Renal pelvis (tissue), 4 donors: Measurements from ENCODE around the gene NCKAP5L. TPM values are rescaled to one million over a fixed set of nuclear protein-coding genes. Genes with fewer than 3 reads are reported as not detected.
"Not testable (repeated sequence)": the region's sequence is repeated elsewhere in the genome, so short reads cannot be mapped to it uniquely, and the experiment has no call there.

ENCODE experiments used
- DNase-seq: peaks from one replicate; pipeline ENCODE4 v3.0.0-alpha.2; 2013
- polyA plus RNA-seq, 3 donors: library from polyadenylated mRNA; unstranded; fragments of 120-200 nt; gene quantifications; one replicate each; pipeline ENCODE4 v1.2.1, GENCODE V29; 2013; ENCODE audit not compliant: insufficient read length in 3 of 3

The NCKAP5L gene
- polyA plus RNA-seq, 3 donors: 23.4 to 27.7 (median 23.5) TPM

- no peak for DNase-seq
Observed at GRCh38 chr12:49868449-49868848, 40.2 kb upstream of the NCKAP5L start.

GRCh38 chr12:49867570-49868341 lies 39.5 kb upstream of the NCKAP5L start:
- peak; percentile 34 for DNase-seq

GRCh38 chr12:49866859-49867569 lies 38.8 kb upstream of the NCKAP5L start:
- peak; percentile 66 for DNase-seq

GRCh38 chr12:49865782-49866135 lies 37.5 kb upstream of the NCKAP5L start:
- DNase-seq: no peak

GRCh38 chr12:49865109-49865781 lies 37.0 kb upstream of the NCKAP5L start:
- no peak for DNase-seq

GRCh38 chr12:49864798-49865090 lies 36.5 kb upstream of the NCKAP5L start:
- no peak for DNase-seq

- DNase-seq: no peak
Observed at GRCh38 chr12:49863946-49864797, 36.0 kb upstream of the NCKAP5L start.

- not testable (repeated sequence) for DNase-seq
Observed at GRCh38 chr12:49860921-49861320, 32.7 kb upstream of the NCKAP5L start.

- not testable (repeated sequence) for DNase-seq
Observed at GRCh38 chr12:49855890-49856289, 27.7 kb upstream of the NCKAP5L start.

GRCh38 chr12:49854976-49855375 lies 26.8 kb upstream of the NCKAP5L start:
- no peak for DNase-seq

- no peak for DNase-seq
Observed at GRCh38 chr12:49853671-49854070, 25.5 kb upstream of the NCKAP5L start.

GRCh38 chr12:49847161-49847560 lies 18.9 kb upstream of the NCKAP5L start:
- DNase-seq: no peak

- DNase-seq: no peak
Observed at GRCh38 chr12:49846032-49846431, 17.8 kb upstream of the NCKAP5L start.

GRCh38 chr12:49843876-49844437 lies 15.7 kb upstream of the NCKAP5L start:
- no peak for DNase-seq

GRCh38 chr12:49843411-49843810 lies 15.2 kb upstream of the NCKAP5L start:
- no peak for DNase-seq

GRCh38 chr12:49842519-49843352 lies 14.5 kb upstream of the NCKAP5L start, which contains the start of gene BCDIN3D:
BCDIN3D (minus strand) TSS chr12:49843106; CDS start chr12:49843087, 19 bp downstream.
- peak; percentile 89 for DNase-seq

GRCh38 chr12:49838973-49839633 lies 10.9 kb upstream of the NCKAP5L start:
- no peak for DNase-seq

- DNase-seq: no peak
Observed at GRCh38 chr12:49832836-49833421, 4.7 kb upstream of the NCKAP5L start.

GRCh38 chr12:49831717-49832116 lies 3.5 kb upstream of the NCKAP5L start:
- DNase-seq: no peak
